GM18517 (cell line): ENCODE data around the gene AQP12A.
"Not testable (repeated sequence)": the region's sequence is repeated elsewhere in the genome, so short reads cannot be mapped to it uniquely, and the experiment has no call there.

Experiments used
- ATAC-seq: cut with Tn5 transposase; IDR thresholded peaks from one replicate; pipeline ENCODE4 v1.9.1; 2021; ENCODE audit warnings: mild to moderate bottlenecking, moderate library complexity; ENCODE audit not compliant: unreplicated experiment

Gene AQP12A

GRCh38 chr2:240691631-240692420 lies at the start of gene AQP12A:
TSS of gene AQP12A (plus strand) at chr2:240691866. CDS start at chr2:240691914, 48 bp downstream.
- ATAC-seq, result not testable (repeated sequence)

DNA sequence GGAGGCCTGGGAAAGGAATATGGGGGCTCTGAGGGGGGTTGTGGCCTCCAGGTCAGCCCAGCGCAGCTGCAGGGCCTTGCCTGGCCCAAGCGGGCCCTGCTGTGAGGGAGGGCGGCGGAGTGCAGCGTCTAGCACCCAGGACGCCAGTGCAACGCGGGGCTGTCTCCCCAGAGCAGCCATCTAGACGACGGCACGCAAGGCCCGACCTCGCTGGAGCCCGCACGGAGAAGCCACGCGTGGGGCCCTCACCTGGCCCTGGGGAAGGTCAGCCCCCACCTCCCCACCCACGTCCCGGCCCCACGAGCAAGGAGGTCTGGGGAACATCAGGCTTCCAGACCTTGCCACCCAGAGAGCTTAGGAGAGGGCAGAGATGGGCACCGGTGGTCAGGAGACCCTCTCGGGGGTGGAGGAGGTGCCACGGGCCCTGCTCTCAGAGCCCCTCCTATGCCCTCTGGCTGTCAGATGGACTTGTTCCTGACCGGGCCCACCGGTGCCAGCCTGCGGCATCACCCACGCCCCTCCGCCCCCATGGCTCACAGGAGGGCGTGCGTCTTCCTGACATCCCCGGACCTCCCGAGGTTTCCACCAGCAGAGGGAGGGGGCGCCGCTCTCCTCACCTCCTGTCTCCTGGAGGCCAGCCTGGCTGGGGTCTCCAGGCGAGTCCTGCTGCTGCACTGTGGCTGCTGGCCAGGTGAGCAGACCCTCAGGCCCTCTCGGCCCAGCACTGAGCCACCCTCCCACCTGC lies 49.4 kb upstream of the AQP12A start:
- ATAC-seq, result no peak

DNA sequence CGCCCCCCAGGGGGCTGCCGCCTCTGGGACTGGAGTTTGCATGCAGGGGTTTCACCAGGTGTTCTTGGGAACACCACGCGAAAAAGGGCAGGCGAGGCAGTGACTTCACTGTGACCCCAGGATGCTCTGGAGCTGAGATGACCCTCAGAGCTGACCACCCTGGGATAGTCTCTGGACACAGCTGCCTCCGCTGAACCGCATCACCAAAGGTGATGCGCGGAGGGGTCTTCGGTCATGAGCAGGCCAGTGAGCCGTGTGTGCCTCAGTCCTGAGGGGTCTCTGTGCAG lies 48.9 kb upstream of the AQP12A start:
- no peak for ATAC-seq

- ATAC-seq, result no peak
Observed at GRCh38 chr2:240643093-240643810, 48.4 kb upstream of the AQP12A start.

- ATAC-seq, result no peak
Observed at GRCh38 chr2:240643811-240644150, 47.9 kb upstream of the AQP12A start.

DNA sequence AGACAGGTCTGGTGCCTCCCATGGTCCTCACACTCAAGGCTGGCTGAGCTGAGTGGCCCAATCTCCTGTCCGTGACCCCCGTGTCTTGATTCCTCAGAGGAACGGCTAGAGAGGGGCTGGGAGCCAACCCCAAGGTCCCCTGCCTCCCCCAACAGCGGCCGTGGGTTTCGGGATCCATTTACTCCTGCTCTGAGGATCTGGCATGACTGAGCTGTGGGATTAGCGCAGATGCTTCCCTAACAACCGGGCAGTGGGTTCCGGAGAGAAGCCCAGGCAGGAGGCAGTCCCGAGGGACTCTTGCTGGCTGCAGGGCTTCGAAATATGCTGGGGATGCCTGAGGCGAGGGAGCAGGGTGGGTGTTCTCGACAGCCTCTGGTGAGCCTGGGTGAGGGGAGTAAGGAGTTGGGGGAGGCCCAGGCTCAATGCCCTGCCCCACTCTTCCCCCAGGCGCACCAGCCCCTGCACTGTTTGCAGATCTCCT lies 47.5 kb upstream of the AQP12A start:
- no peak for ATAC-seq

GRCh38 chr2:240644859-240645301 lies 46.8 kb upstream of the AQP12A start:
- no peak for ATAC-seq

DNA sequence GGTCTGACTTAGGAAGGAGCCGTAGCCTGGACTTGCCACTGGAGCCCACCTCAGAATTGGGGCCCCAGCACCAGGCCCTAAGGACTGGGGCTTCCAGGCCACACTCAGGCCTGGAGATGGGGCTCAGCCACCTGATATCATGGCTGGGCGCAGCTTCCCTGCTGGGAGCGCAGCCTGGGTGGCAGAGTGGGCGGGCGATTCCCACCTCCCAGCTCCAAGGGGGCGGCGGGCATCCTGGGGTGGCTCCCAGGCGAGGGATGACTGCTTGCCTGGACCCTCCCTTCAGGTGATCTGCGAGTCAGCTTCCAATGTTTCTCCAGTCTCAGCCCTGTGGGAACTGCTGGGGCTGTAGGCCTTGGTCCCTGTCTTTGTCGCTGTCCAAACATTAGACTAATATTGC lies 46.3 kb upstream of the AQP12A start:
- no peak for ATAC-seq

- no peak for ATAC-seq
Observed at GRCh38 chr2:240645801-240646175, 45.9 kb upstream of the AQP12A start.

DNA sequence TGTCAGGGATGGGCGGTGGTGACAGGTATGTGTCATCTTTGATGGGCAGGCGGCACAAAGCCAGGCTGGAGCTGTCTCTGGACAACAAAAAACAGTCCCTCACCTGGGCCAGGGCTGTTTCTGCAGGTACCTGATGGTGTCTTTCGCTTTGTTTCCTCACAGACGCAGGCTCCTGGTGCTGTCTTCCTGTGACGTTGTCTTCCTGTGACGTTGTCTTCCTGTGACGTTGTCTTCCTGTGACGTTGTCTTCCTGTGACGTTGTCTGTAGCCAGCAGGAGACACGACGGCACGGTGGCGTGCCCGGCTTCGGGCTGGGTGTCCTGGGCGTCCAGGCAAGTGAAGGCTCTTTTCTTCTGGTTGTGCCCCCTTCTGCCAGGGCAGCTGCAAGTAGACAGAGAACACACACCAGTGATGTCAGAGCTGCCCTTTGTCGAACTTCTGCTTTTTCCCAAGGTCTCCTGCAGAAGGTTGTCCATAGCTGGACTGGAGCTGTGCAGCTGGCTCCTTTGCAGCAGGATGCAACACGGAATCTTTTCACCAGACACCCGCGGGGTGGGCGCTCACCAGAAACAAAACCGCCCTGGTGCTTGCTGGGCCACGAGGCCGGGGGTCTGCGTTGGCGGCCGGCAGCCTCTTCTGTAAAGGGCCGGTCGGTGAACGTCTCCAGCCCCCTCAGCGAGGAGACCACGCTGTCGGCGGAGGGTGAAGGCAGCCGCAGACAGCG lies 45.3 kb upstream of the AQP12A start:
- ATAC-seq, result no peak

DNA sequence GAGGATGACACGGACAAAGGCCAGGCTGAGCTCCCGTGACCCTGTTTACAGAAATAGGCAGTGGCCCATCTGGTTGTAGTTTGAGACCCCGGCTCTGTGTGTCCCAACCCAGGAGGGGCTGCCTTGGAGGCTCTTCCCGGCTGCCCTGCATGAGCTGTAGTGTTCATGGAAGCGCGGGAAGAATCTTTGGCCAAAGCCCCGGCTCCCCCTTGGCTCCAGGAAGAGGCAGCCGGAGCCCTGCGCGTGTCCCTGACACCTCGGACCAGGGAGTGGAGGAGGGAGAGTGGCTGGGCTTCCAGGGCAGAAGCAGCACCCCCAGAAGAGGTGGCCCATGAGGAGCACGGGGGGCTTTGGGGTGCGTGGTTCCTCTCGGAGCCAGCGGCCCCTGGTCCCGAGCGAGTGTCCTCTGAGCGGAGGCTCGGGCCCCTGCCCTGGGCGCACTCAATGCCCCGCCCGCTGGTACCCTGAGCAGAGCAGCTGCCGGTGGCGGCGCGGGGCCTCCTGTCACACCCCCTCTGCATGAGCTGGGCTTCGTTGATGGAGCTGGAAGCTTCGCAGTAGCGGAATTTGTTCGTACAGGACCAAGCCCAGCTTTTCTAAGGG lies 44.7 kb upstream of the AQP12A start:
- ATAC-seq, result no peak

DNA sequence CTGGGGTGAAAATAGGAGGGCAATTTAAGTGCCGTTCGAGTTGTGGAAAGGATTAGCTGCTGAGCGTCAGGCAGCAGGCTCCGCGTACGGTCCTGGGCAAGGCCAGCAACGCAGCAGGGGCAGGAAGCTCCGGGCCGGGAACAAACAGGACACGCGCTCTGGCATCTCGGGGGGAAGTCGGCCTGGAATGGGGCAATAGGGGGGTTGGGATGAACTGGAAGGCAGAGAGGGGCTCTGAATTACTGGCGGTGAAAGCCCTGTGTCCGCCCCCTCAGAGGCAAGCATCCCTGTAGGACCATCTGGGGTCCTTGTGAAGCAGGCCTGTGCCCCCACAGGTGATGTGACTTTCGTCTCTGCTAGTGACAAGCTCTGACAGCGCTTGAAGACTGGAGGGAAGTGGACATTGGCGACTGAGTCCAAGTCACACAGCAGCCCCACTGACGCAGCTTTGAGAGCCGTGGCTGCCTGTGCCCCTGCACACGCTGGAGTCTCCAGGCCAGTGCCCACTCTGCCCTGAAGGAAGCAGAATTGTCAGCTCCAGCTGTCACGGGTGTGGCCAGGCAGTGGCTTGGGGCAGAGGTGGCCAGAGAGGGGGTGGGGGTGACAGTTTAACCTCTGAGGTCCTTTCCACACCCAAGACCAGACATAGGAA lies 44.0 kb upstream of the AQP12A start:
- no peak for ATAC-seq

GRCh38 chr2:240648155-240648649 lies 43.5 kb upstream of the AQP12A start:
- no peak for ATAC-seq

DNA sequence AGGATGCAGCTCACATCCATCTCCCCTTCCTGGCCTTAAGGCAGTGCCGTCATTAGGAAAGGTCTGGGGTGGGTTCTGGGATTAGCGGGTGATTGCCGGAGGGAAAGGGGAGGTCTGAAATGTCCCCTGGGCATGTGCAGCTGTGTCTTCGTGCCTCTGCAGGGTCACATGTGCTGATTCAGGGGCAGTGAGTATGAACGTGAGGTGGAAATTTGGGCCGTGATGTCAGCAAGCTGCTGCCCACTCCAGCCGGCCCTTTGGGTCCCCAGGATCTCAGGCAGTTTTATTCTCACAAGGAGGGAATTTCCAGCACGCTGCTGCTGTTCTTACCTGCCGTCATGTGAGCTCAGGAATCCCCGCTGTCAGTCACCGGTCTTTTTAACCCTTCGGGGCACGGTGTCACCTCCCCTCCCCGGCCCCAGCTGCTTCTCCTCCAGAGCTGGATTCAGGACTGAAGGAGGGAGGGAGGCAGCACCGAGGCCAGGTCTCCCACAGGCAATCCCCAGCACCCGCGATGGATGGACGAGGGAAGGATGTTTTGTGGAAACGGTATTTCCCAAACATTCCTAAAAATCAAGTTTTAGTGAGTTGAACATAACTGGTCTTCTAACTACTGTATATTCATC lies 42.9 kb upstream of the AQP12A start:
- ATAC-seq, result no peak

GRCh38 chr2:240649331-240649730 lies 42.3 kb upstream of the AQP12A start:
- ATAC-seq, result no peak

- ATAC-seq, result no peak
Observed at GRCh38 chr2:240650254-240650965, 41.3 kb upstream of the AQP12A start.

GRCh38 chr2:240651185-240651584 lies 40.5 kb upstream of the AQP12A start:
- ATAC-seq, result no peak

DNA sequence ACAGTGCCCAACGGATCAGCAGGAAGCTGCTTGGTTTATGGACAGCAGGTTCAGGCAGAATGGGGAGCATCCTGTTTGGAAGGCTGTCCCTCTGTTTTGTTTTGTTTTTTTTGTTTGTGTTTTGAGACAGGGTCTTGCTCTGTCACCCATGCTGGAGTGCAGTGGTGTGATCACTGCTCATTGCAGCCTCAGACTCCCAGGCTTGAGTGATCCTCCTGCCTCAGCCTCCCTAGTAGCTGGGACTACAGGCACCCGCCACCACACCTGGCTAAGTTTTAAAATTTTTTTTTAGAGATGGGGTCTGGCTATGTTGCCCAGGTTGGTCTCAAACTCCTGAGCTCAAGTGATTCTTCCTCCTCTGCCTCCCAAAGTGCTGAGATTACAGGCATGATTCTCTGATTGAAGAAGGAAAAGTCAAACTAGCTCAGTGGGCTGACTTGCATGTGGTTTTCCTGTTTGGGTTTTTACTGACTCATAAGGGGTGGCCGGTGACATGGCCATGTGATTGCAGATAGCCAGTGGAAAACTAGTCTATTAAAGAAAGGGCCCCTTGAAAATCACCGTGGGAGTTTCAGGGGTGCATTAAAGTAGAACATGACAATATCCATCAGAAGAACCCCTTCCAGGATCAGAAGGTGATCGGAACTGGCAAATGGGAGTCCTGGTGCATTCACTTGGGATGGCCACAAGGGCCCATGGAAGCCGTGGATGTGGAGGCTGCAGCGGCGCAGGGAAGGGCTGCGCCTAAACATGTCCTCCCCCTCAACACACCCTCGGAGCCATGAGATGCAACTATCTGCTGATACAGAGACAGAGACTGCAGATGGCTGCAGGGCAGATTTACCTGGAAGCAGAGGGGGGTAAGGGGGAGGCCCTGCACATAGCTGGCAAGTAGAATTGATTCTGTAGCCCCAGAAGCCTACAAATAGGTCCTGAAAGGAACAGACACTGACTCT lies 35.5 kb upstream of the AQP12A start:
- ATAC-seq, result no peak
